HG03521 (cell line): Measurements from ENCODE around the gene SLCO4A1.

ENCODE experiments used
- ATAC-seq: cut with Tn5 transposase; IDR thresholded peaks from one replicate; pipeline ENCODE4 v1.9.1; 2021; ENCODE audit warnings: mild to moderate bottlenecking, moderate library complexity; ENCODE audit not compliant: unreplicated experiment

Gene SLCO4A1

DNA sequence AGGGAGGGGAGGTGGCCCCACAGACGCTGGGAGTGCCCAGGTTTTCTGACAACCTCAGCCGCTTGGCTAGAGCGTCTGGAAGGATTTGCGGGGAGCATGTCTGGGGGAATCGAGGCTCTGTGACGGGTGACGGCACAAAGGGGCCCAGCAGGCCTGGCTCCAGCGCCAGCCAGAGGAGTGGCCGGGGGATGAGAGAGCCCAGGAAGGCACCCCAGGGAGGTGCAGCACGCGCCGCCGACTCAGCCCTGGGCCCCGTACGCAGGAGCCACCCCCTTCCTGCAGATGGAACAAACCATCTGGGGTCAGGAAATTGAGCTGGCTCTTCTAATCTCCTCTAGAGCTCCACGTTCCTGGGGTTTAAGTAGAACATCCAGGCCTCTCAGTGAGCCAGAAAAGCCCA, 5.9 kb upstream of the SLCO4A1 start:
- ATAC-seq: no peak

DNA sequence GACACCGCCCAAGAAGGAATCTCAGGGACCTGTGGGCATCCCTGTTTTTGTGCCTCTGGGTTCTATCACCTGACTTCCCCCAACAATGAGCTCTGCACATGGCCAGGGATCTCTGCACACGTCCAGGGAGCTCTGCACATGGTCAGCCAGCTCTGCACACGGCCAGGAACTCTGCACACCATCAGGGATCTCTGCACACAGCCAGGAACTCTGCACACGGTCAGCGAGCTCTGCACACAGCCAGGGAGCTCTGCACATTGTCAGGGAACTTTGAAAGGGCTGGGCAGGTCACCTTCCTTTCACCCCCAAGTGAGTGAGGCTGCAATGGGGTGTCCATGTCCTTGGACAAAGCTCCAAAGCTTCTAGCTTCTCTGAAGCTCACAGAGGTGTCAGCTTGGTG, 5.2 kb upstream of the SLCO4A1 start:
- no peak for ATAC-seq

DNA sequence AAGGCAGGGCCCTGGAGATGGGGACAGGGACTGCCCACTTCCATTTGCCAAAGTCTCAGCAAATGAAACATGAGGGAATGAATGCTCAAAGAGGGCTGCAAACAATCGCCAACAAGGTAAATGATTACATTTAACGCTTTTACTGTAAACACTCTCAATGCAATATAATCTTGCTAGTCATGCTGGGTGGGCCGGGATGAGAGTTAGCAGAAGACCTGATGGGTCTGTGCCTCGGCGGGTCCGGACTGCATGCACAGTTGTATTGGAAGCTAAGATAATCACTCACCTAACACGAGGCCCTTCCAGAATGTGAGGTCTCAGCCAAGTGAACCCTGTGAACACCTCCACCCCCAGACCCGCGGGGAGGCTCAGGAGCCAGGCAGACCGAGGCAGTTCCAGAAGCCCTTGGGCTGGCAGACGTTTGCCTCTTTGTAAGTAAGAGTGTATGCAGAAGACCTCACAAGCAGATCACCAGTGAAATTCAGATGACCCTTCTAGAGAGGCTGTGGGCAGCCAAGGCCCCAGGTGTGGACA, 4.7 kb upstream of the SLCO4A1 start:
- ATAC-seq: no peak

DNA sequence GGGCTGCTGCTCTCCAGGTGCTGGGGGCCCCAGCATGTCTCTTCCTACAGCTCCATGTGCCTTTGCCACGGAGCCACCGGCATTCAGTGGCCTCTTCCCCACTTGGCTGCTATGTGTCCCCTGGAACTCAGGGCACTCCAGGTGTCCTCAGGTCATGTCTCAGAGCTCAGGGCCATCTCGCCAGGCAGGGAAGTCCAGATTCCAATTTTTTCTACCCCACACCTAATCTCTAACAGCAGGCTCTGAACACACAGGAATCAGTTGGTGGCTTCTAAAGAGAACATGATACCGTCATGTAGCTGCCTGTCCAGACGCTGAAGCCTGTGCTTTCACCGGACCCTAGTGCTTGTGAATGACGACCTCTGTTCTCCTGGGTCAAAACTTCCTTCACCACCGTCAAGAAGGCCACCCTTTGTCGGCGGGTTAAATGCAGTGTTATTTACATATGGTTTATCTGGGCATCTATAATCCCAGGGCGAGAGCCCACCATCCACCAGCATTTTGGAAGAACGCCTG, 4.2 kb upstream of the SLCO4A1 start:
- no peak for ATAC-seq

DNA sequence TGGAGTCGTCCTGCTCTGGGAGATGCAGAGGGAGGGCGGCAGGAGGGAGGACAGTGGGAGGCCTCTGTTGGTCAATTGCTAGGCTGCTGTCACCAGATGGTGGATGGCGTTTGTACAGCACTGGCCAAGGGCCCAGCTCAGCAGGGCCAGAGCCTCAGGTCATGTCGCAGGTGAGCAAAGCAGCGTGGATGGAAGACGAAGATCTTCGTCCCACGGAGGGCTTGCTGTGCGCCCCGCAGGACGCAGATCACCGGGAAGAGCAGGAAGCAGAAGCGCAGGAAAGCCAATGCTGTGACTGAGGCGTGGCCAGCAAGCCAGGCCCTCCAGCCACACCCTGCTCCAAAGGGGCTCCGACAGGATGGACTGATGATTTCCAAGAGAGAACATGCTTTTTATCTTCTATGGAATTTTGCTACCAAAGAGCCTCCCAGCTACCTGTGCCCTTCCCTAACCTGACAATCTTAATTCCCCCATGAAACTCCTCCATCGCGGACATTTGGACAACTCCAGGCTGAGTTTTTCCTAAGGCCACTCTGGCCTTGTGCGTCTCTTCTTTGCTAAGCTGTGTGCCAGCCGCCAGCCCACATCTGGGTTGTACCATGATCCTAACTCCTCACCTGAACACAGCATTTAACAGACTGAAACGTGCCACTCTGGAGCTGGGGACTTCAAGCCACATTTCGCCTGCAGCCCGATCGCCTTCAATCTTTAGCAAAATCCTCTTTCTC, 3.5 kb upstream of the SLCO4A1 start:
- no peak for ATAC-seq

DNA sequence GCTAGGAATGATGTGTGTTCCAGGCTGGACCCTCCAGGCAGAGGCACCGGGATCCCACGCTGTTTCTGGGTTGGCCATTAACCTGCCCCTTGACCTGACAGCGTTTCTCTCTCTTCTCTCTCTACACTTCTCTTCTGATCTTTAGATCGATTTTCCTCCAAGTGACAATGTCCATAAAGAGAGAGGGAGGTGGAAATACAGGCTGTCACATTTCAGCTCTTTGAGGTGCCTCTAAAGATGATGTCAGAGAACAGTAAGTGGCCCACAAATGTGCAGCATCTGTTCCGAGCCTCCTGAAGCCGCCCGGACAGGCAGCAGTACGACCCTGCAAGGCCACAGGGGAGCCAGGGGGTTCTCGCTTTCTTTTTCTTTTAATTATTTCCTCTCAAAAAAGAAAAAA, 2.5 kb upstream of the SLCO4A1 start:
- ATAC-seq: no peak

DNA sequence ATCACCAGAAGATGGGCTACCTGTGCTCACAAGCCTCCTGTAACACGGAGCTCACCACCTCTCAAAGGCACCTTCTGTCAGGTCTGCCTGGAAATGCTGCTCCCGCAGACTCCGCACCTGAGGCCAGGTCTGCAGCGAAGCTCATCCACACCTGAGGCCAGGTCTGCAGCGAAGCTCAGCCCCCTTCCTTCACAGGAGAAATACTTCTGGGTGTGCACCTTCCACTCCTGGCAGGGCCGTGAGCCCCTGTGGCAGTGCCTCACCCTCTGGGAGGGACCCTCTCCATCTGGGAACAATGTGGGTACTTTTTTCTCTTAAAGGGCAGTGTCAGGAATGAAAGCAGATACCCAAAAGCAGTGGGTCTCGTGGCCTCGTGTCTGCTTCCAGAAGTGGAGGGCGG, 1.4 kb upstream of the SLCO4A1 start:
- no peak for ATAC-seq

DNA sequence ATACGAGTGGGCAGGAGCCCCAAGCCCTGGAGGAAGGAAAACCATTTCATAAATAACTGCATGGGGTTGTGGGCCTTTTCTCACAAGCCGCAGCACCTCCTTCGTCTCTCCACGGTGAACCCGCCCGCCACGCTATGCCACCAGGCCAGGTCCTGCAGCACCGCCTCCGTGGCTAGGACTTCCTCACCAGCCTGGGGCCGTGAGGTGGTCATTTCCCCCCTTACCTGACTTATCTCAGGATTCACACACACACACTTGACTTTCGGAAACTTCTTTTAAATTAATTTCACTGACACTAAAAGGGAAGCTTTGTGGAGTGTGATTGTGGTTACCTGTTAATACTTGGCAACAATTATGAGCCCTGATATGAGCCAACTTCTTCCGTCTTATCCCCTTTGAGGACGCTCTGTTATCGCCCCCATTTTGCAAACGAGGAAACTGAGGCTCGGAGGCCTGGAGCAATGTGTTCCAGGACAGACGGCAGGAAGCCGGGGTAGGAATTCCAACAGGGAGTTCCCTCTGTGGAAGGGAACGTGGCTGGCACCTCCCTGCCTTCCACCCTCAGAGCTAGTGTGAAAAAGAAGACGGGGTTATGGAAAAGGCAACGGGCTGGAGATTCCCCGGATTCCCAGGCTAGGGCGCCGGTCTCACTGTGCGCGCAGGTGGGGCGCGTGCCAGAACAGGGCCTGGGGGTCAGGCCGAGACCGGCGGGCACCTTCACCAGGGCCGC, 817 bp upstream of the SLCO4A1 start:
- ATAC-seq: no peak

DNA sequence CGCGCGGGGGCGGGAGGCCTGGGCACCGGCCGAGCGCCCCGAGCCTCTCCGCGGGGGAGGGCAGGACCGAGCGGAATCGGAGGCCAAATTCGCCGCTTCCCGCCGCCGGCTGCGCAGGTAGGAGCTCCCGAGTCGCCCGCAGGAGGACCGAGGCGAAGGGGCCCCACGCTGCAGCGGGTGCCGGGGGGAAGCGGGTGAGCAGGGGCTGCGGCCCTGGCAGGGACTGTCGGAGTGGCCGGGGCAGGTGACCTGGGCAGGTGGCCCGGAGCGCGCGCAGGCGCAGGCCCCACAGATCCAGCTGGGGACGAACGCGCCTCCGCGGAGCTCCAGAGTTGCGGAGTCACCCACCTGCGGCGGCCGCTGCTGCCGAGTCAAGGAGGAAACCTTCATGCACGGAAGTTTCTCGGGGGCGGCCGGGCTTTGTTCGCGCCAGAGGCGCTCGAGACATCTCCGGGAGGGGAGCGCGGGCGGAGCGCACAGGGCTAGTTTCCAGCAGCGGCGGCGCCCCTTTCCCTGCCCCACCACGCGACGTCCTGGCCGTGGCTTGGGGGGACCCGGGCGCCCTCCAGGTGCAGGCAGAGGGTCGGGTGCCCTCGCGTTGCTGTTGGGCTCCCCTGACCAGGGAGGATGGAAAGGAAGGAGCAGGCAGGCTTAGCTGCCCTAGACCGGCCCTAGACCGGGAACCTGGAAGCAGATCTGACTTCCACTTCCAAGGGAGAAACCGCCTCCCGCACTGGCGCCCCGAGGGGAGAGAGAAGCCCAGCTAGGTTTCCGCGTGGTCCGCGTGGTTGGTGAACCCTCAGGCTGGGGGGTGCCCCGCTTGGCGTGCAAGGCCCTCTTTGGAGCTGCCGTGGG, 590 bp downstream of the SLCO4A1 start:
- ATAC-seq: peak; percentile 20

DNA sequence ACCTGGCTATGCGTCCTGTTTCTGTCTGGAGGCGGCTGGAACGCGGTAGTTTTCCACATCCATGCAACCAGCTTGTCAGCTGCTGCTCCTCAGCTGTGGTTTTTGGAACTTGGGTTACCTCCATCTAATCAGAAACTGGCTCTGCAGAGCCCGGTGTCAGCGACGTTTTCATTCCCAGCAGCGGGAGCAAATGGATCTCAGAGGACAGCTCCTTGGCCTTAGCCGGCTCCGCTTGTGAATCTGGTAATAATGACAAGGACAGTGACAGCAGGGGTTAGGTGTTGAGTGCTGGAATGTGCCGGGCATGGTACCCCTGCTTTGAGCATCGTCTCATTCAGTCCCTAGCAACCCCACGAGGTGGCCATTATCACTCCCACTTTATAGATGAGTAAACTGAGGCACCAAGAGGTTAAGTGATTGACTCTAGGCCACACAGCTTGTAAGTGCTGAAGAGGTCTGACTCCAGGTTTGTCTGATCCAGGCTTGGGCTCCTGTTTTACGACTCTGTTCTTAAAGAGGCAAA, 1.3 kb downstream of the SLCO4A1 start:
- ATAC-seq: no peak

DNA sequence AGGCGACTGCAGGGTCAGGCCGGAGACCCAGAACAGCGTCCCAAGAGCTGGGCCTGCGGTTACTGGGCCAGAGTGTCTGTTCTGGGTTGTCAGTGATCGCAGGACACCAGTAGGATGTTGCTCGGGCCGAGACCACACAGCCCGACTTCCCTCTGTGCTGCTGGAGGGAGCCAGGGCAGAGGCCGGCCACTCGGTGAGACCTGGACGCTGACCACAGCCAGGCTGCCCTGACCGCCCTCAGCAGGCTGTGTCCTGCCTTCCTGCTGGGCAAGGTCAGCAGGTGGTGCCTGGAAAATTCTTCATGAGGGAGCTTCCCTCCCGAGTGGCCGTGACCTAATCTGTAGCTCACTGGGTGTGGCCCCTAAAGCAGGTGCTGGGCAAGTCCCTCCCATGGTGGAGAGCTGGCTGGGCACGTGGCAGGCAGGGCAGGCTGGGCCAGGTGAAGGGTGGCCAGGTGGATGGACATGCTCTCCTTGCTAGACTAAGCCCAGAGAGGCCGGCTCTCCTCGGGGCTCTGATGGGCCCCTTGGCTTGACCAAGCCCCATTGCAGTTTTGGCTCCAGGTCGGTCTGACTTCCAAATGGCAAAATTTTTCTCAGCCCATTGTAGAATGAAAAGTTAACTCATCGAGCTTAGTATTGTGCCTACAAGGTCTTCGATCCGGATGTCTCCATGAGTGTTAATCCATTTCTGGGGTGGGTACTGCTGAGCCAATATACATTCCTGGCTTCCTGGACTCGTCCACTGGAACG, 1.9 kb downstream of the SLCO4A1 start:
- no peak for ATAC-seq

DNA sequence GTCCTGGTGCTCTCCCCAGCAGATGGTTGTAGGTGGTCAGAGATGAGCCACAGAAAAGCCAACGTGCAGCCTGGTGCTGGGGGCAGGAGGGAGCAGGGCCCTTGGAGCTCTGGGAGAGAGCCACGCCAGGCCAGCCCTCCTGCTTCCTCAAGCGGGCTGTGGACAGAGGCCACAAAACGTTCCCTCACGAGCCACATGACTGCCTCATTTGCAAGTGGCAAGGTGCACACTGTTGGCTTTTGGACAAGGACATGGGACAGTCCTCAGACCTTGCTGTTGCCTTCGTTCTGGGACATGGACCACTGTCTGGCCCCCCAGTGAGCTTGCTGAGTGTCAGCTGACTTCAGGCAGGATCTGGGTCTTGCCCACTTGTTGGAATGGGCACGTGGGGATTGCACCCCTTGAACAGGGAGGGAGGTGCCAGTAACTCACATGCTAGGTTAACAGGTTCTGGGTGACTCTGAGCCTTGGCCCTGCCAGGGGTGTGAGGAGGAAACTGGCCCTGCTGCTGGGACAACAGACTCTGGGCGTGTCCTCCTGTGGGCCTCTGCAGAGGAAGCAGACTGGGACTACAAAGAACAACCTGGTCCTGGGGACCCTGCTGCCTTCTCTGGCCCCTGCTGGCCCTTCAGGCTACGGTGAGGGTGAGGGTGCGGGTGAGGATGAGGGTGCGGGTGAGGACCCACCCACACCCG, 2.6 kb downstream of the SLCO4A1 start:
- ATAC-seq: no peak

DNA sequence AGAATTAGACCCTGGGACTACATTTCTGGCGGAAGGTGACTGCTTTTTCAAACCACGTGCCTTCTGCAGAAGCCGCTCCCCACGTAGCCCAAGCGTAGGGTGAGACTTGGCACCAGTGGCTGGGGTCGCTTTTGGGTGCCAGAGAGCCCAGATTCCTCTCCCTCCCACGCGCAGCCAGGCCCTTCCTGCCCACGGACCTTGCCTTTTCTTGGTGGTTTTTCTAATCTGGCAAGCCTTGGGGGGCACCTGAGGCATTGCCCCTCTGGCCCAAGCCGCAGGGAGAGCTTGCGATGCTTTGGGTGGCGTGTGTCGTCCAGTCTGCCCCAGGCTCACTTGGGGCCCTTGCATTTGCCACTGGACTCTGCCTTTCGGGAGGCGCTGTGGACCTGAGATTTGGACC, 3.3 kb downstream of the SLCO4A1 start:
- no peak for ATAC-seq

DNA sequence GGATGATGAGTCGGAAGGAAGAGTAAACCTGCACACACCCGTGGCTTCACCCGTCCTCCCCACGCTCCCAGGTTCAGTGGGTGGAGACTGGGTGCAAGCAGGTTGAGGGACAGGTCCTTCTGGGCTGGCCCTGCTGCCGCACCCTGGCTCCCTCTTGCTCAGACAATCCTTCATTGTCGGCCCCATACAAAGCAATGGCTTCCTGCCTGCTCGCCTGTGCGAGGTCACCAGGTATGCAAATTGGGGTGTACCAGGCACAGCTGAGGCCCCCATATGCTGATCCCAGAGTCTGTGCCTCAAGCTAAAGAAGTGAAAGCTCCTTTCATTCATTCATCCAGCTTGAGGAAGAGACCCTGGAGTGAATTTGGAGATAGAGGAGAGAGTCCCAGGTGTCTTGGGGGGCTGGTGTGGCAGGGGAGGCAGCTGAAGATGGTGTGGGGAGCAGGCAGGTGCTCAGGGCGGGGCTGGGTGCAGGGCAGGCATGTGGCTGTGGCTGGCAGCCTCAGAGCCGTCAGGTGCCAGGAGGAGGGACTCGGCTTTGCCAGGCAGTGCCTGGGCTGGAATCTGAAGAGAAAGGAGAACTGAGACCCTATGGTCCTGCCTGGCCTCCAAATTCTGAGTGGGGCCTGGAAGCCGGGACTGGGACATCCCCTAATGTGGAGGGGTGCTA, 4.7 kb downstream of the SLCO4A1 start:
- no peak for ATAC-seq

DNA sequence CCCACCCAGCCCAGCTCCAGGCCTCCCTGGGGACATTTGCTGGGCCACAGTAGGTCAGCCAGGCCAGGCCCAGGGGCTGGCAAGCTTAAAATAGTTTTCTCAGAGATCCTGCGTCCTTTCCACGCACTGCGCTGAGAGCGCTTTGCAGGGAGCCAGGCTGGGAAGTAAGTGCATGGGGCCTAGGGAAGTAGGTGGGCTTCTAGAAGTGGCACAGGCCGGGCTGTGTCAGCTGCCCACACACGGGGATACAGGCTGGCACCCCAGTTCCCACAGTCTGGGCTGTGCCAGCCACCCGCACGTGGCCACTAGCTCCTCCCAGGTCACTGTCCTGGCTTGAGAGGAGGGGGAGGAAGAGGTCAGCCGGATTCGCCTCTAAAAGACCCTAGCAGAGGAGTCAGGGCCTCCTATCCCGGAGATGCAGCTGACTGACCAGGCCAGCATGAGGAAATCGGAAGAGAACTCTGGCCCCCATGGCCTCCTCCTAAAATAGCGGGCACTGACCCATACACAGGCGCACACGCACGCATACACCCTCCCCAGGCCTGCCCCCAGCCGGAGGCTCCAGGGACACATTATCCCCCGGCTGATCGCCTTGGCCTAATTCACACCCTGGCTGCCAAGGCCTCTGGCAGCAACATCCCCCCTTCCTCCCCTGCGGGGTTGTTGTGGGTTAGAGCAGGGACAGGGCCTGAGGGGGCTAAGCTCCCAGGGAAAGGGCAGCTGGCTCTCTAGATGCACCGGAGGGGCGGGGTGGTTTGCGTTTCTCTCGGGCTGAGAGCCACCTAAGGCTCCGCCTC, 5.4 kb downstream of the SLCO4A1 start:
- no peak for ATAC-seq

DNA sequence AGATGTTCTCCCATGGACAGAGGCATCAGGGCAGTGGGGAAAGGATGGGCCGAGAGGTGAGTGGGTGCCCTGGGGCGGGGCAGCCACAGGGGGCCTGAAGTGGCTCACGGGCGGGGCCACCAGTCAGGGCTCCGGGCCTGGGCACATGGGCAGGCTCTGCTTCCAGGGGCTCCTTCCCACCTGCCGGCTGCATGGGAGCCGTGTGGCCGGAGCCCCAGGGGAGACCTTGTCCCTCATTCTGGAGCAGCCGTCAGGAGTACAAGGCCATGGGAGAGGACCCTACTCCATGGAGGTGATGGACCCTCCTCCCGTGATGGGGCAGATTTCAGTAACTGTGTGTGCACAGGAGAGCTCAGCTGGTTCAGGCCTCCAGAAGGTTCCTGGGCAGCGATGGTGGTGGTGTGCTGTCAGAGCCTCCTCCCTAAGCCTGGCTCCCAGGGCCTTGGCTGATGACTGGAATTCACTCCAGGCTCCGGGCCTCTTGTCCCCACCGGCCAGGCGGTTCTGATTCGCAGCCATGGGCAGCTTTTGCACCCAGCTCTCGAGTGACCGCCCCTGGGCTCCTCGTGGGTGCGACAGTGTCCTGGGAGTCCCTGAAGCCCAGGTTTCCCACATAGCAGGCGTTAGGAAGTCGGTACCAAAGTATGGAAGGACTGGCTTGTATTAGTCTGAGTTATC, 6.2 kb downstream of the SLCO4A1 start:
- ATAC-seq: no peak

DNA sequence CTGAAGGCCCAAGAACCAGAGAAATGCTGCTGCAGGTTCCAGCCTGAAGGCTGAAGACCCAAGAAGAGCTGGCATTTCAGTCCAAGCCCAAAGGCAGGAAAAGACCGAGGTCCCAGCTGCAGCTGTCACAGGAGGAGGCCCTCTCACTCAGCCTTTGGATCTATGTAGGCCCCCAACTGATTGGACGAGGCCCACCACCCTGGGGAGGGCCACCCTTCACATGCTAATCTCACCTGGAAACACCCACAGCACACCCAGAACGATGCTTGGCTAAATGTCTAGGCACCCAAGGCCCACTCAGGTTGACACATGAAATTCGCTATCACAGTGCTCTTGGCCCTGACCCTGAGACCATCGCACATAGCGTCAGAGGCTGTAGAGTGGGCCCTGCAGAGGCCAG, 6.8 kb downstream of the SLCO4A1 start:
- ATAC-seq: no peak
